SK-N-MC (cell line): Measurements from ENCODE around the gene TPD52L2.

ENCODE experiments used
- EZH2 ChIP-seq: fragments of 200-600 bp; sonication (generic); IDR thresholded peaks from one replicate; pipeline ENCODE4 v1.6.1; 2017; ENCODE audit warnings: antibody characterized with exemption
- FOXP2 ChIP-seq: optimal IDR thresholded peaks from 2 replicates; pipeline ENCODE3; 2011; ENCODE audit warnings: mild to moderate bottlenecking, moderate library complexity; ENCODE audit not compliant: insufficient read depth; ENCODE audit errors: extremely low read length, control extremely low read depth
- POLR2AphosphoS5 ChIP-seq: IDR thresholded peaks from 2 replicates; pipeline ENCODE4 v1.6.1; 2012; ENCODE audit warnings: mild to moderate bottlenecking, low read depth, low read length, borderline replicate concordance

DNA sequence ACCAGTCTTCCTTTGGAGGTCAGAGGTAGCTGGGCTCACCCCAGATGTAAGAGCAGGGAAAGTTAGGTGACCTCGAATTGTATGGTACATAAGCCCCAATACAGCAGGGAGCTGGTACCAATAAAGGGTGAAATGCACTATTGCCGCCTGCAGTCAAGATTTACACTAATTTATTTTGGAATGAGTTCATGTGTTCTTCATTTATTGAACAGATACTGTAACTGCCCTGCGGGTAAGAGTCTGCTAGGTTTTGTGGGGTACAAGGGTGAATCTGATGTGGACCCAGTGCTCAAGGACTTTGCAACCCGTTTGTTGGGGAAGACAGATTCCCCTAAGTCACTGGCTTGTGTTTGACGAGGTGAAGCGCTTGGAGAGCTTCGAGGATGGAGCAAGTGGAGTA, 27.3 kb downstream of the TPD52L2 start:
- TF ChIP-seq POLR2AphosphoS5, result no peak
- TF ChIP-seq EZH2, result no peak
- no peak for TF ChIP-seq FOXP2
